ENCODE data around the gene GGCT.

The GGCT gene

DNA sequence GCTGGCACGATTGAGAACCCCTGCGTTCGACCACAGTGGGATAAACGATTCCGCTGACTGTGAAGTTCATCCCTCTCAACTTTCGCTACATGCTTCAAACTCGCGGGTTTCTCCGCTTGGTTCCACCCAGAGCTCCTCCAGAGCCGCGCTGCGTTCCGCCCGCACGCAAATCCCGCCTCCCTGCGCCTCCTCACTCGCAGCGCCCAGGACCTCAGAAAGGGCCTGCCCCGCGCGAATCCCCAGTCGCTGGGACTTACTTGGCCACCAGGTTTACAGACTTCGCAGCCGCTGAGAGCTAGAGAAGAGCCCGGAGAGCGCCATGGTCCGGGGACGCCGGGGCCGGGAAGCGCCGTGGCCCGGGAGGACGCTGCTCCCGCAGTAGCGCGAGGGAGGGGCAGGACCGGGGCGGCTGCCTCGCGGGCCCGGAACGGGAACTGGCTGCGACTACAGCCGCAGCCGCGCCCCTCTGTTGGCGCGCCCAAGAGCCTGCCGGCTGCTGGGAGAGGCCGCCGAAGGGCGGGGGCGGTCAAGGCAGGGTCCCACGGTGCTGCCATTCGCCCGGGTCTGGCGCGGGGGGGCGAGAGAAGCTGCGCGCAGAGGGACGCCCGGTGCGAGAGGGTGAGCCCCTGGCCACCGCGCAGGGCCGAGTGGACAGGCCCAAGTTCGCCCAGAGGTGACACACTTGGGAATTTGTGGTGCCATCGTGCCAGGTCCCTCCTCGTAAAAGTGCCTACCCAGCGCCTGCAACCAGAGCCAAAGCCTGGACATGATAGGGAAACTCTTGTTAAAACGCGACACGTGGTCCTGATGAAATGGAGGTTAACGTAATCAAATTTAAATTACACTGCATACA is 26.1 kb downstream of the GGCT start, which contains the start of gene NOD1:
NOD1 (minus strand) TSS at position 436 of the 853 bp plus-strand sequence. CDS start 21,863 bp downstream, outside the sequence.
- DNase-seq (ENCODE audit: low read depth): peak; percentile 63

DNA sequence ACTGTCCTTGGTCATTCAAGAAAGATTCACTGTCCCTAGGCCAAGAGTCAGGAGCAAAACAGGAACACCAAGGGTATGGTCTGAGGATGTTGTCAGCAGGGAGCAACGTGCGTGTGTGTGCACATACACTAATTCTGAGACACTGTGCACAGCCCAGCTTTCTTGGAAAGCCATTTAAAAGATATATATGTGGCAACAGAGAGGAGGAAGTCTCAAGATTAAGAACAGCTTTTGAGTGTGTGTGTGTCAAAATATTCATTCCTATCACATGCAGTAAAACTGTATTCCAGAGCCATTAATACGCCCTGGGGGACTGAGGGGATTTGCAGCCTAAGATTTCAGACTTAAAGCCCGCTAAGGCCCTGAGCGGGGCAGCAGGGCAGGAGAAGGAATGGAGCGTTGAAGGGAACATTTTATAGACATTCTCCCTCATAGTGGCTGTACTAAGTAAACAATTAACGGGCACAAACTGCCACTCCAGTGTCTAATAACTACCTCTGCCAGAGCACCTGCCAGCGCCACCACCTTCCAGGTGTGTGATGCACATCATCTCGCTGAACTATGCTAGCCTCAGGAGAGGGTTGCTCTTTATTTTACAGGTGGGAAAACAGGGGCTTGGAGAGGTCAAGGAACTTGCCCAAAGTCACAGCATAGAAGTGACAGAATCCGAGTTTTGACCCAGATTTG is 28.0 kb downstream of the GGCT start:
- DNase-seq (ENCODE audit: low read depth): no peak

DNA sequence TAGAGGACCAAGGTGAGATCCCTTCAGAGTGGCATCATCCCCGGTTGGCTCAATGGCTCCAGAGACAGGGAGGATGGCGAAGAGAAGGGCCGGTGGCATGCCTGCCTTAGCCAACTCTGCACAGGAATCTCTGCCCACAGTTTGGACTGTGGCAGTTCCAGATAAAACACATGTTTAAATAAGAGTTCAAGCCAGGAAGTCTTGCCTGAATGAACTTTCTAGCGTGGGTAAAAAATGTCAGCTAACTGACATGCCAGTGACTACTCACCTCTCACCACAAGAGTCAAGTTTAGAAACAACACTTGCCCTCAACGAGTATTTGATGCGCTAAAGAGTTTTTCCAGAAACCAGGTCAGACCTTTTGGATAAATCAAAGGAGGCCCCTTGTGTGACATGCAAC is 29.0 kb downstream of the GGCT start:
- DNase-seq (ENCODE audit: low read depth): no peak

DNA sequence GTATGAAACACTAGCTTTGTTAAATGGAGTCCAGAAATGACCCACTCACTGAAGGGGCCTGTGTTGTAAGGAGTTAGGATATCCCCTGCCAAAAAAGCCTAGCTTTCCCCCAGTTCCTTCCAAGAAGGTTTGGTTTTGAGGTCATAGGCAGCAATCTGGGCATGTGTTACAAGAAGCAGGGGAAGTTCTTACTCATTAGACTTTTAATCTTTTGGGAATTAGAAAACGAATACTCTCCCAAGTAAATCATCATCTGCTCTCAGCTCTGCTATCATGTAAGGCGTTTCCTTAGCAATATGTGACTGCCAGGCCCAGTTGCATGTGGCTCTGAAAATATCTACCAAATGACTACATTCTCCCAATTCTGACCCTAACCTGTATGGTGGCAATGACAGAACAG is 29.7 kb downstream of the GGCT start:
- DNase-seq (ENCODE audit: low read depth): peak; percentile 99

DNA sequence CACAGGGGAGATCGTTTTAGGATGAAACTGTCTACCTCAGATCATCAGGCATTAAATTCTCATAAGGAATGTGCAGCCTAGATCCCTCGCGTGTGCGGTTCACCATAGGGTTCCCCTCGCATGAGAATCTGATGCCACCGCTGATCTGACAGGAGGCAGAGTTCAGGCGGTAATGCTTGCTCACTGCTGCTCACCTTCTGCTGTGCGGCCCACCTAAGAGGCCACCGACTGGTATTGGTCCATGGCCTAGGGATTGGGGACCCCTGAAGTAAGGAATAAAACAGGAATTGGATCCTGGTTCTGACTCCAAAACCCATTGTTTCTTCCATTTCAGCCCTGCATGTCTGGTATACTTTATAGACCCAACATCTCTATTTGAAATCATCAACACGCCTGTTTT is 30.1 kb downstream of the GGCT start:
- DNase-seq (ENCODE audit: low read depth): no peak

DNA sequence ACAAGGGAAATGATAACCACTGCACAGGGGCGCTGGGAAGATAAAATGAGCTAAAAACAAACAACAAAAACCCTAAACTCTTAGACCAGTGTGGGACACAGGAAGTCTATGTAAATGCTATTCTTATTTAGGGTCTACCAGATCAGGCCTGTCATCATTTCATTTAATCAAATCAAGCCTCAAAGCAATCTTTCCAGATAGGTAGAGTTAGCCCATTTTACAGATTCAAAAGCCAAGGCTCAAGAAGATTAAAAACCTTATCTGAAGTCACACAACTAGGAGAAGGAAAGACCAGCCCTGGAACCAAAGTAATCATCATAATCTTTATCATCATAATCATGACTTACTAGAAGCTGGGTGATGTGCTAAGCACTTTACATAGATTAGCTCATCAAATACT is 30.7 kb downstream of the GGCT start:
- DNase-seq (ENCODE audit: low read depth): no peak

DNA sequence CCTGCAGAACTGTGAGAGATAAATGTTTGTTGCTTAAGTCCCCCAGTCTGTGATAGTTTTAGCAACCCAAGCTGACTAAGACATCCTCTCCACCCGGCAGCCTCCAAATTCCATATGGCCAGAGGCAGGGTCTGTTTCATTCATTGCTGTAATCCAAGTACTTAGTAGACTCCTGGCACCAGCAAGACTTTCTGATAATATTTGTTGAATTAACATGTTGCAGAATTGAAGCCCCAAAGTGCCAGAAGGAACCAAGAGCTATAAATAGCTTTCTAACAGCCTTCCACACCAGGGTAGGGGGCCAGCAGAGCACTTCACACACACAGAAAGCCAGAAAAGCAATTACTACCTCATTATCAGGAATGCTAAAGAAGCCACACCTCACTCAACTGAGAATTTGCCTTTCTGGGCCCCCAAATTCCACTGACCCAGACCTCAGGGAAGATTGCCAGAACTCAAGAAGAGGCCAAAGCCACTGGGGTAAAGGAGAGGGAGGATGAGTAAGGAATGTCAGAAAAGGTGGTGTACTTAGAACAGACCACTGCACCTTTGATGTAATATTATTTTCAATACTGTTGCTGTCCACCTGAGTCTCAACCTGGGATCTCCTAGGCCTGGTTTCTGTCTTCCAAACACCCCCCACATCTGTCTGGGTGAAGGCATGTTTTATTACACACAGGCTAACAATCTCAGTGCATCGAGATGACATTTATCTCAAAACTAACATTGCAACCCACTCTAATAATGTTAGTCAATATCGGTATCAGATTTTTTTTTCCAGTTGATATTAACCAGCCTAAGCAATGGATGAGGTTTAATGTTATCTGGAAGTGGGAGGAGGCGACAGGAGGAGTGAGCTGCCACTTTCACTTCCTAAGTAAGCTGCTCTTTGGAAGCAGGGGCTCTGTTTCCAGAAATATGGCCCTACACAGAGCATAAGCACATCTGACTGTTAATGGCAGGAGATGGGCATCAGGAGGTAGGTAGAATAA is 31.5 kb downstream of the GGCT start:
- no peak for DNase-seq (ENCODE audit: low read depth)

DNA sequence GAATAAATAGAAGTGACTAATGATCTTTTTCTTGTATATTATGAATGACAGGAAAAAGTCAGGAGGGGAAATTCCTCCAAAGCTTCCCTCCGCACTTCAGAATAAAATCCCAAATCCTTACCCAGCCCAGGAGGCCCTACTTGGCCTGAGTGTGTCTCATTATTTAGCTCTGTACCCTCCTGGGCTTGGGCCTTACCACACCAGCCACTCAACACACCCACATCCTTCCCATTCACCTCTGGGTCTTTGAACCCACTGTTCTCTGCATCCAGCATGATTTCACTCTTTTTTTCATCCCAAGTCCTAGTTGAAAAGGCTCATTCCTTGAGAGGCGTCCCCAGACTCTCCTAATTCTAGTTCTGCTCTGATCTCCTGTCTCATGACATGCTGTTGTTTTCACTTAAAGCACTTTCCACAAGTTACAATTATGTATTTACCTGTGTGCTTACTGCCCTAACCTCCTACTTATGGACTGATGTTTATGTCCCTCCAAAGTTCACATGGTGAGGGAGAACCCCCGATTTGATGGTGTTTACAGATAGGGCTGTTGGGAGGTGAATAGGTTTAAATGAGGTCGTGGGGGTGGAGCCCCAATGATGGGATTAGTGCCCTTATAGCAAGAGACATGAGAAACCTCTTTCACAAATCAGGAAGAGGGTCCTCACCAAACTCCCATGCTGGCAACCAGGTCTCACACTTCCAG is 32.4 kb downstream of the GGCT start:
- DNase-seq (ENCODE audit: low read depth): no peak

DNA sequence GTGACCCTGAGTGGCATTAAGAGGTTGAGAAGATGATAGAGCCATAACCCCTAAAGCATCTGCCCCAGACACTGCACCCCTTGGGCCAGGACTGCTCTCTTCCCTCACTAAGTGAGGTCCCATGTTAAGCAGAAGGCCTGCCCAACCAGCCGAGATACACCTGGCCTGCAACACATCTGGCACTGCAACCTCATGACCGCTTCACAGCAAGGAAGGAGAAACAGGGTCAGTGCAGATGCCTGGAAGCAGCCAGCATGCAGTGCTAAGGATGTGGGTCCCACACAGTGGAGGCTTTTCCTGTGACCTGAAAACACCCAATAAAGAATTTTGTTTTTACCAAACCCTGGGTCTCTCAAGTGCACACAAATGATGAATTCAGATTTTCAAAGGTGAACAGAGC is 33.4 kb downstream of the GGCT start:
- no peak for DNase-seq (ENCODE audit: low read depth)

DNA sequence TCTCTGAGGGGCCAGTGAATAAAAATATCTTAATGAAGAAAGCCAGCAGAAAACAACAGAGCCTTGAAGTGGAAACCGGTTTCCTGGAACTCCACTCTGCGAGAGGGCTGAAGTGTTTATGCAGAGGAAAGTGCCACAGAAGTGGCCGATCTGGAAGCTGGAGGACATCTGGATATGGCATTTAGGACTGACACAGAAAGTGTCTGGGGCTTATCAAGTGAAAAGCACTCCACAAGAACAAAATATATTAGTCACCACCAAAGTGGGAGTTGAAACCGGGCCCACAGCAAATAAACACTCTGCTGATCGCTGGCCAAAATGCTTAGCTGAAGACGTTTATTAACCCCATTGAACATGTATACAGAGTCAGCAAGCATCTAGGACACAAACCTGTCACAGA is 33.9 kb downstream of the GGCT start:
- DNase-seq (ENCODE audit: low read depth): no peak

DNA sequence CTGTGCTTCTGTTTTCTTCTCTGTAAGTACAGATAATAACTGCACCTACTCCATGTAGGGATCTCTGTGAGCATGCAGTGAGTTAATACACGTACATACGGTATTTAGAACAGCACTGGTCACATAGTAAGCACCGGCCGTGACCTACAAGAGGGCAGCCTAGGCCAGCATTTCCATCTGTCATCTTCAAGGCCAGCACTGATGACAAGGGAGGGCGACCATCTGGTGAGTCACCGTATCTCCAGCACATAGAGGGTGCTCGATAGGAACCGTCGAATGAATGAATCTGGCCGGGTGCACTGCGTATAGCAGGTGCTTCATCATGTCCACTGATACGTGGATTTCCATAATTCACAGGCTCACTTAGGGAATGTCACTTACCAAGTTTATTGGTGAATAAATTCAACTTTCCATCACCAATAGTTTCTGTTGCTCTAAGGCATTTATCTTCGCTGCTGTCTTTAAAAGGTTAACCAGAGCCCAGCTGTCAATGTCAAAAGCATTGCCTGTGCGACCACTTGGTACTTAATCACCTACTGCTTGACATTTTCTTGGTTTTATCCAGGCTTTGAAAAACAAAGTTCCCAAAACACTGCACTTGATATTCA is 34.4 kb downstream of the GGCT start:
- no peak for DNase-seq (ENCODE audit: low read depth)

DNA sequence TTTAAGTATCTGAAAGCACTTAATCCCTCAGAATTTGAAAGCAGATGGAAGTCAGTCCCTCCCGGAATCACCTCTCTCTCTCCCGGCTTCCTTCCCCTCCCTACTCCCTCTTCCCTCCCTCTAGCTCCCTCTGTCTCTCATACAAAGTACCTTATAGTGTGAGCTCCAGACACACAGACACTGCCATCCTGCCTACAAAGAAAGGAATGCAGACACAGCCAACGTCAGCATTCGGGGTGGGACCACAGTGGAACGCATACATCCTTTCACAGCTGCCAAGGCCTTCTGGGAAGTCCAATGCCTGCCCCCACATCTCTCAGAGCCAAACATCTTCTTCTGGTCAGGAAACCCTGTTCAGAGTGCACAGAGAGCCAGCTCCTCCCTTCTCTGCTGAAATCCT is 35.3 kb downstream of the GGCT start:
- peak; percentile 99 for DNase-seq (ENCODE audit: low read depth)

DNA sequence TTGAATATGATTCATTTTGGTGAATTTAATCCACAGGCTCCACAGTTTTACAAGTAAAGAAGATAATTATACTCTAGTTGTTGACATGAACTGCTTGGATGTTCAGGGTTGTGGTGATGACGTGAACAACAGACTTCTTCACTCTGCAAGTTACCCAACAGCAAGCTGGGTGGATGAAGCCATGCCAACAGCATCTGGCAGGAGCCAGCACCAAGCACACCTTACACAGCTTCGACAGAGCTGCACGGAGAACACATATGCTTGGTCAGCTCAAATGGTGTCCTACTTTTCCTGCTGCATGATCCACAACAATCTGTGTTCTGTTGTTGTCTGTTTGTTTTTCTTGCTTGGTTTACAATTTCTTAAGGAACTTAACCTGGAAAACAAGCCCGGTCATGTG is 35.8 kb downstream of the GGCT start:
- no peak for DNase-seq (ENCODE audit: low read depth)

DNA sequence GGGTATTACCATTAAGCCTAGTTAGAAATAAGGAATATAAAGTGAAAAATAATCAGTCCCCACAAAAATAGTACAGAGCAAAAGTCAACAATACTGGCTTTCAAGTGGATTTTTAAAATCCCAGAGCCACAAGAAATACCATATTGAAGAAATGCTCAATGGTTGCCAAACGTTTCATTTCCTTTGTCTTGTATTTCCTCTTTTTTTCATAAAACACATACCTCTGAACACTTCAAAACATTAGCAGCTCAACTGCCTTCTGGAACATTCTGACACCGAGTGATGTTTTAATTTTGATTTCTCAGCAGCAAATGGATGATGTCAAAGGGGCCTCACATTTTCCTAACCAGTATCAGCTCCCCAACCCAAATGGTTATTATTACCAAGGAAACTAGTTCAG is 36.6 kb downstream of the GGCT start:
- no peak for DNase-seq (ENCODE audit: low read depth)

DNA sequence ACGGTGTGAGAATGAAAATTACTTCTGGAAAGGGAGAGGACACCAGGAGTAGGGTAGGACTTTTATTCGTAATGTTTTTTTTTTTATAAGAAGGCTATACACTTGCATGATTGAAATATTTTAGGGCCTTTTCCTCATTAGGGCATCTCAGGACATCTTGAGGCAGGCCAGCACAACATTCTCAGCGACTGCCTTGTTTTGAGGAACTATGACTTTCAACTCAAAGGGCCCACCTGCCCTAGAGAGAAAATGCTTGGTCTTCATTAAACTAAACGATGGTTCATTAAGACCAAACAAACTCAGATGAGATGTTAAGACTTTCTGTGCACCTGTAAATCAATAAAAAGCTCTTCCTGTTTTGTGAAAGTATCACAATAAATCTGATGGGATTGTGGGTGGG is 37.4 kb downstream of the GGCT start:
- no peak for DNase-seq (ENCODE audit: low read depth)

DNA sequence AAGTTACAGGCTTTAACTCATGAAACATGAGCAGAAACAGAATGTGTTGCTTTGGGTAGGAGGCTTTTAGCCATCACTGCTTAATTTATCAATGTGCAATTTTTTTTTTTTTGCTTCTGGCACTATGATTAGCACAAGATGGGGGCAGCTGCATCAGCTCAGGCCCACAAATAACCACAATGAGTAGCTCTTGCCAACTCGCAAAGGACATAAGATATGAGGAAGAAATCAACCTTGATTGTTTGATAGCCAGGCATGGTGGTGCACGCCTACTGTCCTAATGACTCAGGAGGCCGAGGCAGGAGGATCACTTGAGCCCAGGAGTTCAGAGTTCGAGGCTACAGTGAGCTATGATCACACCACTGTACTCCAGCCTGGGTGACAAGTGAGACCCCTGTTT is 38.4 kb downstream of the GGCT start:
- no peak for DNase-seq (ENCODE audit: low read depth)

DNA sequence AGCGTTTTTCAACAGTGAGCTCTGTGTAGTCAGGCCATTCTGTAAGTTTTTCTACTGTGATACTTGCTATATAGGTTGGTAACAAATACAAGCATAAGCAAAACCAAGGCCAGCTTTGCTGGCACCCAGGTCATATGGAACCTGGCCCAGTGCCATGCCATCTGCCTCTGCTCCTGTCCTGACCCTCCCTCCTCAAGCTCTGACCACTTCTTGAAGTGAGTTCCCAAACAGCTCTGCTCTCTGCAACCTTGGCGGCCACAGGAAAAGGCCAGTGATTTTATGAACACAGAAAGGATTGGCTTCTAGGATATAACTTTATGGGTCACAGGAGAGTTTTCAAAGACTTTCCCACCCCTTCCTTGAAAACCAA is 38.8 kb downstream of the GGCT start:
- DNase-seq (ENCODE audit: low read depth): no peak

DNA sequence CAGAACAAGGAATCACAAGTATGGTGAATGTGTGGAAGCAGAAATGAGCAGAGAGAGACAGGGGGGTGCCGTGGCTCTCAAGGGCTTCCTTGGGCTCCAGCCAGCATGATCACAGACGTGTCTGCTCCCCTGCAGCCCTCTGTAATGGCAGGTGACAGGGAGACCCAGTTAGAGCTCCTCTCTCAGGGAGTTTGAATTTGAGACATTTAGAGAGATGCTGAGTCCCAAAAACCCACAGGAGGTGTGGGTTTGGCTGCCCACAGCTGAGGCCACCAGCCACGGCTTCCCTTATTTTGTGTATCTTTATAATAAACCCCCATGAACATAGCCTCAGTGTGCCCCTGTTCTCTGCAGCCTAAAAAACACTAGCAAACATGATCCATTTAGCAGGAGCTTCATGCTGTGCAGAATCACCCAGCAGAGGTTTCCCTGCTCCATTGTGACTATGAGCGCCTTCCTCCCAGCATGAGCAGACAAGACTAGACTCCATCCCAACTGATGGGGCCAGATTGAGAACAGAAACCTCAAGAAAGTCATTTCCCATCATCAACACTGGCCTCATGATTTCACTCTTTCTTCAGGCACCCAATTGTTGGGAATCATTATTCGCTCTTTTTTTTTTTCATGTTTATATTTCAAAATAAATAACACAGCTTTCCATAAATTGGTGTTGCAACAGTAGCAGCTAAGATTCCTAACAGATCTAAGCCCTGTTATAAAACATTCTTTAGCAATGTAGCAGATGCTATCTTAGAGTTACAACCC is 39.4 kb downstream of the GGCT start:
- no peak for DNase-seq (ENCODE audit: low read depth)

DNA sequence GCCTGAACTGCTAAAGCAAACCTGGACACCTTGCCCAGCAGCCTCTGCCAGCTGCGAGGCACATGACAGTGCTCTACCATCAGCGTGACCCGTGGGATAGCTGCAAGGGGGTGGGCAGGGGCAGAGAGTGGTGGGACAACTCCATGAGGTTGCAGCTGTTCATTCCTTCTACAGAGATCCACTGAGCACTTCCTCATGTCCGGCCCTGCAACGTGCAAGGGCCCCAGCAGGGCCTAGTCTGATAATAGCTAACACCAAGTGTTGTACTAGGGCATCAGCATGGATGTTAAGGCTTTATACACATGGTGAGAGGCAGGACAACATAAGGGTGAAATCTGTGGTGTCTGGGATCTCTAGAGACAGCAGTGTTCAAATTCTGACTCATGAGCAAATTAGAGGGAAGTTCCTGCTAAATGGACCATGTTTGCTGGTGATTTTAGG is 40.4 kb downstream of the GGCT start:
- no peak for DNase-seq (ENCODE audit: low read depth)

DNA sequence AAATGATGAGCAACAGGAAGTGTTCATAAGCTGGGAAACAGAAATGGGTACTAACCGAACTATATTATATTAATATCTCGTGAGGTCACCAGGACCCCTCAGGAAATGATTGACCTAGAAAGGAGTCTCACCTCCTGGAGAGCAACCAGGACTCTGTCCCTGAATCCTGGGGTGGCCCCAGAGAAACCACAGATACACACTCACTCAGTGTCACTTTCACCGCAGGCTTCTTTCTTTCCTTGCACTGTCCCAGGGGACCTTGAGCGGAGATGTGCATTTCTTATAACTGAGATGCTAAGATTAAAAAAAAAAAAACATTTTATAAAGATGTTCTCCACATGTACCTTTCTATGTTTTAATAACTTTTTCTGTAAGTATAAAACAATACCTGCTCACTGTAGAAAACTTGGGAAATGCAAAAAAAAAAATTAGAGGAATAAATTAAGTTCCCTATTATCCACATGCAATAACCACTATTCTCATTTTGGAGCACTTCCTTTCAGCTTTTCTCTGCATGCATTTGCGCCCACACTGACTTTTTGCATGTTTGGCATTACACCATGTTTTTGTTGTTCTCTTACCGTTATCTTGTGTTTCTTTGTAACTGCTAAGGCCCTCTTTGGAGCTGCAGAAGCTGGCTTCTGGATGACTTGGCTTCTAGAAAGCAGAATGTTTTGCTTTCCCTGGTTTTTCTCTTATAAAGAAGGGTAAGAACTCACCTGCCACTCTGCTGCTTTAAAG is 41.1 kb downstream of the GGCT start:
- DNase-seq (ENCODE audit: low read depth): no peak

Data from stromal cell of bone marrow (primary cell).